Measurements from ENCODE around the gene CNTRL. TPM values are rescaled to one million over a fixed set of nuclear protein-coding genes. Genes with fewer than 3 reads are reported as not detected.

The CNTRL gene
- total RNA-seq, 2 donors from 2014 or later: 11.4 to 31.0 TPM

GRCh38 chr9:121168052-121168451 lies 93.3 kb downstream of the CNTRL start:
- H3K4me1 ChIP-seq (ENCODE audit: control insufficient read depth in 1 of 2, low read depth in 2 of 2): peaks cover 0 to 13% of the 10 kb centered on the region in 2 donors
- peak overlapping the region; percentile 23 to 29 for H3K27ac ChIP-seq
- H3K9me3 ChIP-seq: no peaks in the 10 kb centered on the region
- DNase-seq (ENCODE audit: low spot score) (no peak), ATAC-seq (ENCODE audit: insufficient number of reproducible peaks, low FRiP score, low read depth) (no peak)
- H3K27me3 ChIP-seq (replicated peaks; ENCODE audit: insufficient read depth): no peaks in the 10 kb centered on the region
- H3K36me3 ChIP-seq: peaks cover 19% of the 10 kb centered on the region
- no peak for TF ChIP-seq CTCF (IDR thresholded peaks at IDR 0.05)
- no peak overlapping the region for H3K4me3 ChIP-seq

- DNase-seq (ENCODE audit: low spot score) (no peak), ATAC-seq (ENCODE audit: insufficient number of reproducible peaks, low FRiP score, low read depth) (no peak)
- Histone ChIP-seq H3K36me3 (peaks cover 19% of the 10 kb centered on the region), H3K9me3 (no peaks in the 10 kb centered on the region), H3K27me3 (replicated peaks; ENCODE audit: insufficient read depth) (no peaks in the 10 kb centered on the region), H3K4me1 (ENCODE audit: control insufficient read depth in 1 of 2, low read depth in 2 of 2) (peaks cover 0 to 13% of the 10 kb centered on the region in 2 donors), H3K27ac (peak overlapping the region; percentile 23 to 29), H3K4me3 (peak overlapping the region; percentile 17)
- TF ChIP-seq CTCF (IDR thresholded peaks at IDR 0.05): peak; percentile 64
Measured at GRCh38 chr9:121169094-121169601, 94.4 kb downstream of the CNTRL start.

GRCh38 chr9:121171236-121171635 lies 96.5 kb downstream of the CNTRL start:
- H3K4me3 ChIP-seq: no peak overlapping the region
- no peaks in the 10 kb centered on the region for H3K9me3 ChIP-seq
- DNase-seq (ENCODE audit: low spot score) (no peak), ATAC-seq (ENCODE audit: insufficient number of reproducible peaks, low FRiP score, low read depth) (no peak)
- peaks cover 19% of the 10 kb centered on the region for H3K36me3 ChIP-seq
- no peaks in the 10 kb centered on the region for H3K27me3 ChIP-seq (replicated peaks; ENCODE audit: insufficient read depth)
- TF ChIP-seq CTCF (IDR thresholded peaks at IDR 0.05): no peak
- H3K4me1 ChIP-seq (ENCODE audit: control insufficient read depth in 1 of 2, low read depth in 2 of 2): peaks cover 0 to 13% of the 10 kb centered on the region in 2 donors
- no peak overlapping the region for H3K27ac ChIP-seq

GRCh38 chr9:121172726-121173487 lies 98.2 kb downstream of the CNTRL start:
- DNase-seq (ENCODE audit: low spot score): no peak
- Histone ChIP-seq H3K4me1 (ENCODE audit: control insufficient read depth in 1 of 2, low read depth in 2 of 2) (peaks cover 0 to 13% of the 10 kb centered on the region in 2 donors), H3K4me3 (no peak overlapping the region), H3K27ac (no peak overlapping the region), H3K36me3 (peaks cover 19% of the 10 kb centered on the region), H3K27me3 (replicated peaks; ENCODE audit: insufficient read depth) (no peaks in the 10 kb centered on the region), H3K9me3 (no peaks in the 10 kb centered on the region)
- no peak for ATAC-seq (ENCODE audit: insufficient number of reproducible peaks, low FRiP score, low read depth)
- TF ChIP-seq CTCF (IDR thresholded peaks at IDR 0.05): no peak

GRCh38 chr9:121173501-121173900 lies 98.7 kb downstream of the CNTRL start:
- DNase-seq (ENCODE audit: low spot score): no peak
- Histone ChIP-seq H3K4me3 (no peak overlapping the region), H3K9me3 (no peaks in the 10 kb centered on the region), H3K27ac (no peak overlapping the region), H3K36me3 (peaks cover 19% of the 10 kb centered on the region), H3K27me3 (replicated peaks; ENCODE audit: insufficient read depth) (no peaks in the 10 kb centered on the region), H3K4me1 (ENCODE audit: control insufficient read depth in 1 of 2, low read depth in 2 of 2) (peaks cover 0 to 10% of the 10 kb centered on the region in 2 donors)
- ATAC-seq (ENCODE audit: insufficient number of reproducible peaks, low FRiP score, low read depth): no peak
- no peak for TF ChIP-seq CTCF (IDR thresholded peaks at IDR 0.05)
